ENCODE results near the gene IGF2BP1.

Gene IGF2BP1

GRCh38 chr17:48997103-48997826 is at the start of gene IGF2BP1:
Gene IGF2BP1, plus strand, starts transcription at chr17:48997385. Its CDS starts 361 bp downstream, at chr17:48997746.
- no peak for DNase-seq

- DNase-seq: no peak
These were observed 45.6 kb upstream of the IGF2BP1 start for GRCh38 chr17:48951572-48951971.

- no peak for DNase-seq
These were observed 44.3 kb upstream of the IGF2BP1 start for GRCh38 chr17:48952904-48953303.

DNA sequence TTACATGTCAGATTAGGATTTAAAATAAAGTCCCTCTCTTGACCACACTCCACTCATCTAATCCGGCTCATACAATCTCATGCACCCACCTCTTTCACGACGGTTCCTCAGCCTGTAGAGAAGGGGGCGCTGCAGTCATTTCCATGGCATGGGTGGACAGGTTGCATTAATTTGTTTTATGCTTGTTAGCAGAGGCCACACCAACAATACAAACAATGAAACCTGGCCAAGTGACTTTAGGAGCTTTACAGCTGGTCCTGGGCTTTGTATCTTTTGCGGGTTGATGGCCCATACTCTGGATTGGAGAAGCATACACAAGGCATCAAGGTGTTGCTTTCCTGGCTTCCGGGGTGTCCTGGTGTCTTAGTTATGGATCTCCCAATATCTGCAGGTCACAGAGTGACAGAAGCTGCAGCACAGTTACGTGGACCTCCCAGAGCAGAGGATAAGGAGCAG is 42.9 kb upstream of the IGF2BP1 start:
- no peak for DNase-seq

GRCh38 chr17:48960834-48961515 is 36.2 kb upstream of the IGF2BP1 start:
- DNase-seq: no peak

DNA sequence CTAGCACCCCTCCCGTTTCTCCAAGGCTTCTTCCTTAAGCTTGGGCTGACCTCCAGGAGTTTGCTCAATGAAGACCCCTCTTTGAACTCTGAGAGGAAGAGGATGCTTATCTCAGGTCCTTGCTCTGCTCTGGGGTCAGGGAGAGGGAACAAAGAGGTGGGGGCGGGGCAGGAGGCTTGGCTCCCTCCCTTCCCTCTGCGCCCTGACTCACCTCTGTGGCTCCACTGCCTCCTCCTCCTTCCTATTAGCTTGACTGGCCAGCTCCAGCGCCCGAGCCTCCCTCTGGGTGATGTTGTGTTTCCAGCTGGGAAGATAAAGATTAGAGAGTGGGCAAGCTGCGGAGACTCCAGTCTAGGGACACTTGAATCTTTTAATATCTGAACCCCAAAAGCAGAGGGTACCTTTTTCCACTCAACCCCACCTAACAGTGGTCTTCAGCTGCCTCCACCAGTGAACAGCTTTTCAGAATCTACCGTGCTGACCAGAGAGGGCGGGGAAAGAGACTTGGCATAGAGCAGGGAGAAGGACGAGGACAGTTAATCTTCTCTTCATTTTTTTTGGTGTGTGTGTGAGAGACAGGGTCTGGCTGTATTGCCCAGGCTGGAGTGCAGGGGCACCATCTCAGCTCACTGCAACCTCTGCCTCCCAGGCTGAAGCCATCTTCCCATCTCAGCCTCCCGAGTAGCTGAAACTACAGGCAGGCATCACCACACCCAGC is 35.5 kb upstream of the IGF2BP1 start:
- no peak for DNase-seq

DNA sequence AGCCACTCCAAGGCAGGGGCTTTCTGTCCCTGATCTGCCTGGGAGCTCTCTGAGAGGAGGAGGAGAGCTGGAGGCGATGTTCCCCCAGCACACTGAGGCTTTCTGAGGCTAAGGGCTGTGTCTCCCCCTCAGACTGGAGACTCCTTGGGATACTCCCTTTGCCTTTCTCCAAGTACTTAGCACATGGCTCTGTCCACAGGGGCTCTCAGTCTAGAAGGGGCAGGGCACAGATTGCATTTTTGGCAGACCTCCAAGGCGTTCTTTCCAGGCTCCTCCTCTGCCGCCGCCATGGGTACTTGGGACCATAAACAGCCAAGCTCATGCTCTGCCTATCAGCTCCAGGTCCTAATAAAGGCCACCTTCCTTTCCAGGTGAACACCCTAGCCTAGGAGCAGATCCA is 27.0 kb upstream of the IGF2BP1 start:
- no peak for DNase-seq

- DNase-seq: no peak
These were observed 26.1 kb upstream of the IGF2BP1 start for GRCh38 chr17:48970865-48971687.

GRCh38 chr17:48972749-48973097 is 24.5 kb upstream of the IGF2BP1 start:
- no peak for DNase-seq

- DNase-seq: no peak
These were observed 23.4 kb upstream of the IGF2BP1 start for GRCh38 chr17:48973806-48974205.

- DNase-seq: no peak
These were observed 15.2 kb upstream of the IGF2BP1 start for GRCh38 chr17:48981927-48982539.

DNA sequence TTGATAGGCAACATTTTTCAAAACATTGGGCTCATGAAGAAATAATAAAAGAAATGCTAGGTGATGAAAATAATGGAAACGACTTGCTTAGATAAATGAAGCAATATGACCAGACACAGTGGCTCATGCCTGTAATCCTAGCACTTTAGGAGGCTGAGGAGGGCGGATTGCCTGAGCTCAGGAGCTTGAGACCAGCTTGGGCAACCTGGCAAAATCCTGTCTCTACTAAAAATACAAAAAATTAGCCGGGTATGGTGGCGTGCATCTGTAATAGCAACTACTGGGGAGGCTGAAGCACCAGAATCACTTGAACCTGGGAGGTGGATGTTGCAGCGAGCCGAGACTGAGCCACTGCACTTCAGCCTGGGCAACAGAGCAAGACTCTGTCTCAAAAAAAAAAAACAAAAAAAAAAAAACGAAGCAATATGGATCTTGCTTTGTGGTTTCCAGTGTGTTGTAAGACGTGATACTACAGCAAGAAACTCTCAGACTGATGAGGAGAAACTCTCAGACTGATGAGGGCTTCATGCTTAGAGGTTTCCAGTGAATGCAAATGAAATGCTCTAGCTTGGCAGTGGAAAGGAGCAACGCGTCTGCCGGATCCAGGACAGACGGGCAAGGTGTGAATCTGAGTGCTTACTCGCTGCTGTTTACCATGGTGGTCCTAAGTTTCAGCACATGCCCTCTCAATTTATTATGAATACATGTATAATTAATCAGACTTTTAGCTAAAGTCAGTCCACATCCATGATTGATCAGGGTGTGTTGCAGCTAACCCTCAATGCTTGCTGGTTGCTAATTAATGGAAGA is 11.5 kb upstream of the IGF2BP1 start:
- DNase-seq: no peak

- no peak for DNase-seq
These were observed 8.1 kb upstream of the IGF2BP1 start for GRCh38 chr17:48989100-48989499.

- DNase-seq: no peak
These were observed 6.3 kb upstream of the IGF2BP1 start for GRCh38 chr17:48990882-48991357.

DNA sequence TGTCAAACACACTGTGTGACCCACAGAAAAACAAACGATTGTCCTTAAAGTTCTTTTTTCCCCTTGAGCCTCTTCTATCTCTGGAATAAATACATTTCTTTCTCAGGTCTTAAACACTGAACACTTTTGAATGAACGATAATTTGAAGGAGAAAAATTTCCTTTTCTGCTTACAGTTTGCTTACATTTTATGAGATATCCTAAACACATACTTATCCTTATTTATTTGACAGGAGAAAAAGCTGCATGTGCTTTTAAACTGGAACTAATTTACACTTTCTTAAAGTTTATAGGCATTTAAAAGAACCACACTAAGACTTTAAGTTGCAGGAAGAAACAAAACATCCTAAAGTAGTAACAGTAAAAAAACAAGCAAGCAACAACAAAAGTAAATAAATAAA is 4.7 kb upstream of the IGF2BP1 start:
- no peak for DNase-seq

DNA sequence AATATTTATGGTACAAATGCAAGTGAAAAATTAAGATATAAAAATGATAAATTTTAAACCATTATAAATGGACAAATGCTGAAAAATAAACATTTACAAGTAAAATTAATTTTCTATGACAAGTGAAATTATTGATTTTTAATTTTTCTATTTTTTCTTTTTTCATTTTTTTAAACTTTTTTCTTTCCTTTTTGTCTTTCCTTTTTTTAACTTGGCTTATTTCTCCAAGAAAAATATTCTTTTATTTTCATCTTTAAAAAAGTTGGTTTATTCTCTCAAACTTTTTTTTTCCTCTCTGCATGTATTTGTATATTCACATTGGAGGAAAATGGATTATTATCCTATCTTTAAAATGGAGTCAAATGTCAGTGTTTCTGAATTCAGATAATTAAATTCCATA is 3.9 kb upstream of the IGF2BP1 start:
- DNase-seq: no peak

DNA sequence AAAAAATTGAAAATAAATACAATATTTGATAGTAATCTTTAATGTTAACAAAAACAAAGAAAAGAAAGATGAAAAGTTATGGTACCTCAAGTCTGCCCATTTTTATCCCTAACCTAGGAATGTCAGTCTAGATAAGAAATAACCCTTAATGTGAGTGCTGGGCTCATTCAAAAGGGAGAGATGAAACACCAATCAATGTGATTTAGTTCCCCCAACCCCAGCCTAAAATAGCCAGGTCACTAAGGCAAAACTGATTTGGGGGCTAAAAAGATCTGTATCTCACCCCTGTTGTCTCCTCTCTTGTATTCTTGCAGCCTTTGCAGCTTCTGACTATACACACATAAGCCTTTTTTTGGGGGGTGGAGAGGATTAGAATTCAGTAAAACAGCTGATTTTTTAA is 3.2 kb upstream of the IGF2BP1 start:
- DNase-seq: no peak

- no peak for DNase-seq
These were observed 2.5 kb upstream of the IGF2BP1 start for GRCh38 chr17:48994549-48995303.

DNA sequence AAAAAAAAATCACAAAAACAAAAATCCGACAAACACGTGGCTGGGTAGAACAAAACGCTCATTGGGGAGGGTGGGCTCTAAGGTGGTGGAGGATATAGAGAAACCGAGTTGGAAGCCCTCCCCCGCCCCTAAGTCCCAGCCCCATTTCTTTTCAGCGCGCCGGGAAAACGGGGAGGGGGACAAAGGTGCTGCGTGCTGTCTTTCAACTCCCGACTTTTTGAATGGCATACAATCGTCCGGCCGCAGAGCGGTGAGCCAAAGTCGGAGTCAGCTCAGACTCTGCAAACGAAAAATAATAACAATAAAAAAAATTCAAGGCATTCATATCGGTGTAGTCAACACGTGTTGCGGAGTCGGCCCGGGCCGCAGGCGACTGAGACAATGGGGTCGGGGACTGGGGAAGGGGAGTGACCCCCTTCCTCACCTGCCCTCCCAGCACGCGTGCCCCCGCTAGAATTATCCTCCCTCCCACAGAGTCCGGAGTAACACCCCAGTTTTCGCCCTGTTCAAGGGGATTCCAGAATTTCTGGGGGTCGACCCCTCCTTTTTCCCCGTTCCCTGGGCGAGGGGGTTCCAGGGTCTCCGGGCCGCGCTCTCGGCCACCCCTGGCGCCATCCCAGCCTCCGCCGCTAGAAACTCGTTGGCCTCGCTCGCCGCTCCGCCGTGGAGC is 1.7 kb upstream of the IGF2BP1 start:
- DNase-seq: no peak

All from CD4-positive, alpha-beta T cell treated with Interferon alpha-2 for 1 hour (primary cell).